GM18505 (cell line): ENCODE data around the gene POLN.
"Not testable (repeated sequence)": the region's sequence is repeated elsewhere in the genome, so short reads cannot be mapped to it uniquely, and the experiment has no call there.

Source experiments
- ATAC-seq: cut with Tn5 transposase; IDR thresholded peaks from one replicate; pipeline ENCODE4 v1.9.1; 2021; ENCODE audit not compliant: unreplicated experiment
- POLR2A ChIP-seq: IDR thresholded peaks from 4 replicates; pipeline ENCODE4 v1.6.1; 2011; ENCODE audit warnings: borderline replicate concordance; ENCODE audit not compliant: insufficient read depth, insufficient read length; ENCODE audit errors: extremely low read depth

Gene POLN

GRCh38 chr4:2248821-2249261 lies 6.9 kb upstream of the POLN start:
- TF ChIP-seq POLR2A = no peak
- ATAC-seq = no peak

- no peak for ATAC-seq
- no peak for TF ChIP-seq POLR2A
Observed at GRCh38 chr4:2248044-2248780, 6.3 kb upstream of the POLN start.

- no peak for TF ChIP-seq POLR2A
- no peak for ATAC-seq
Observed at GRCh38 chr4:2247128-2248043, 5.5 kb upstream of the POLN start.

GRCh38 chr4:2246384-2247127 lies 4.6 kb upstream of the POLN start:
- ATAC-seq = no peak
- no peak for TF ChIP-seq POLR2A

GRCh38 chr4:2245787-2246275 lies 3.9 kb upstream of the POLN start:
- ATAC-seq = no peak
- no peak for TF ChIP-seq POLR2A

- no peak for ATAC-seq
- TF ChIP-seq POLR2A = no peak
Observed at GRCh38 chr4:2245057-2245786, 3.3 kb upstream of the POLN start.

- no peak for ATAC-seq
Observed at GRCh38 chr4:2243681-2244380, 1.9 kb upstream of the POLN start.

GRCh38 chr4:2241003-2241402 lies 918 bp downstream of the POLN start:
- TF ChIP-seq POLR2A = no peak
- no peak for ATAC-seq

More at GRCh38 chr4:2243681-2244380, 1.9 kb upstream of the POLN start:
- no peak for TF ChIP-seq POLR2A

GRCh38 chr4:2236944-2237666 lies 4.8 kb downstream of the POLN start:
- no peak for TF ChIP-seq POLR2A

GRCh38 chr4:2231082-2231481 lies 10.8 kb downstream of the POLN start:
- no peak for ATAC-seq
- TF ChIP-seq POLR2A = no peak

More at GRCh38 chr4:2236944-2237666, 4.8 kb downstream of the POLN start:
- ATAC-seq = no peak

- TF ChIP-seq POLR2A = no peak
- no peak for ATAC-seq
Observed at GRCh38 chr4:2226261-2226660, 15.7 kb downstream of the POLN start.

- no peak for ATAC-seq
- no peak for TF ChIP-seq POLR2A
Observed at GRCh38 chr4:2222838-2223237, 19.1 kb downstream of the POLN start.

- ATAC-seq = not testable (repeated sequence)
Observed at GRCh38 chr4:2221378-2221777, 20.5 kb downstream of the POLN start.
